Smooth muscle cell (in vitro differentiated cells): ENCODE data around the gene HECTD1. TPM values are rescaled to one million over a fixed set of nuclear protein-coding genes. Genes with fewer than 3 reads are reported as not detected.

ENCODE experiments used
- DNase-seq: peaks from one replicate; lab custom pipeline; 2025; ENCODE audit not compliant: unreplicated experiment; lab: John Stamatoyannopoulos, UW
- H2AFZ ChIP-seq: fragments of 200-600 bp; sonication (generic); 2 replicates; pipeline ENCODE4 v1.6.0; 2016; ENCODE audit warnings: antibody characterized with exemption, low read depth, mild to moderate bottlenecking
- H3F3A ChIP-seq: fragments of 200-600 bp; sonication (generic); 2 replicates; pipeline ENCODE4 v1.6.0; 2017; ENCODE audit warnings: antibody characterized with exemption, low read depth
- H3K27ac ChIP-seq: fragments of 200-600 bp; sonication (generic); 2 replicates; pipeline ENCODE4 v1.5.1; 2016; ENCODE audit warnings: low read depth, mild to moderate bottlenecking
- H3K27me3 ChIP-seq: fragments of 200-600 bp; sonication (generic); 2 replicates; pipeline ENCODE4 v1.6.1; 2016; ENCODE audit warnings: low read depth, mild to moderate bottlenecking
- H3K36me3 ChIP-seq: fragments of 200-600 bp; sonication (generic); 2 replicates; pipeline ENCODE4 v1.5.1; 2016; ENCODE audit warnings: low read depth
- H3K4me1 ChIP-seq: fragments of 200-600 bp; sonication (generic); 2 replicates; pipeline ENCODE4 v1.5.1; 2016; ENCODE audit warnings: low read depth
- H3K4me2 ChIP-seq: fragments of 200-600 bp; sonication (generic); 2 replicates; pipeline ENCODE4 v1.6.0; 2016; ENCODE audit warnings: mild to moderate bottlenecking
- H3K4me3 ChIP-seq: fragments of 200-600 bp; sonication (generic); 2 replicates; pipeline ENCODE4 v1.5.1; 2016; ENCODE audit warnings: mild to moderate bottlenecking
- H3K79me2 ChIP-seq: fragments of 200-600 bp; sonication (generic); 2 replicates; pipeline ENCODE4 v1.6.0; 2016; ENCODE audit warnings: low read depth, mild to moderate bottlenecking
- H3K9ac ChIP-seq: fragments of 200-600 bp; sonication (generic); 2 replicates; pipeline ENCODE4 v1.6.0; 2016; ENCODE audit warnings: low read depth
- H3K9me3 ChIP-seq: fragments of 200-600 bp; sonication (generic); replicated peaks from 2 replicates; pipeline ENCODE4 v1.5.1; 2016; ENCODE audit warnings: low read depth
- H4K20me1 ChIP-seq: fragments of 200-600 bp; sonication (generic); 2 replicates; pipeline ENCODE4 v1.6.0; 2016; ENCODE audit warnings: low read depth
- CTCF ChIP-seq: fragments of 200-600 bp; sonication (generic); IDR thresholded peaks from 2 replicates; pipeline ENCODE4 v1.5.1; 2017; ENCODE audit warnings: borderline replicate concordance, mild to moderate bottlenecking, antibody characterized with exemption; ENCODE audit not compliant: insufficient read depth, poor library complexity, severe bottlenecking
- WGBS: methylation state at CpG from one replicate; pipeline ENCODE4 v1.1.7; 2016; ENCODE audit warnings: low lambda C conversion rate; 5-methylcytosine and 5-hydroxymethylcytosine counted together
- polyA plus RNA-seq: library from polyadenylated mRNA; unstranded; fragments of >200 nt; fragmentation: Nextera tagmentation; extraction: Ambion mirVana; gene quantifications from 2 replicates; pipeline ENCODE4 v1.2.1, GENCODE V29; 2016
- total RNA-seq: library from RNA; depleted of rRNA; stranded (reverse); fragments of >200 nt; gene quantifications from 2 replicates; pipeline ENCODE4 v1.2.3, GENCODE V29; 2014

Gene HECTD1
- total and polyA plus RNA-seq, 2 experiments from 2014 or later = 39.3 to 116 TPM

- no peak overlapping the region for H2AFZ ChIP-seq
- WGBS = 89% methylated on average over 1 of the region's 1 CpG
- H3K27ac ChIP-seq = no peak overlapping the region
- no peaks in the 10 kb centered on the region for H3K4me1 ChIP-seq
- no peak for TF ChIP-seq CTCF
- no peak overlapping the region for H3K4me3 ChIP-seq
- H3K9ac ChIP-seq = no peak overlapping the region
- no peaks in the 10 kb centered on the region for H3F3A ChIP-seq
- no peaks in the 10 kb centered on the region for H3K9me3 ChIP-seq
- H3K27me3 ChIP-seq = no peaks in the 10 kb centered on the region
- no peak overlapping the region for H3K4me2 ChIP-seq
- H3K79me2 ChIP-seq = no peaks in the 10 kb centered on the region
- no peak for DNase-seq
- H3K36me3 ChIP-seq = no peaks in the 10 kb centered on the region
- H4K20me1 ChIP-seq = no peaks in the 10 kb centered on the region
These were observed 17.2 kb upstream of the HECTD1 start for GRCh38 chr14:31224808-31225207.

GRCh38 chr14:31223331-31223730 lies 15.7 kb upstream of the HECTD1 start:
- Histone ChIP-seq H3F3A (no peaks in the 10 kb centered on the region), H2AFZ (no peak overlapping the region), H3K9me3 (no peaks in the 10 kb centered on the region), H3K9ac (no peak overlapping the region), H3K4me1 (no peaks in the 10 kb centered on the region), H3K36me3 (no peaks in the 10 kb centered on the region), H3K79me2 (no peaks in the 10 kb centered on the region), H3K4me3 (no peak overlapping the region), H3K4me2 (no peak overlapping the region), H3K27ac (no peak overlapping the region), H4K20me1 (no peaks in the 10 kb centered on the region), H3K27me3 (no peaks in the 10 kb centered on the region)
- 19% methylated on average over 3 of the region's 3 CpGs for WGBS
- DNase-seq = no peak
- no peak for TF ChIP-seq CTCF

GRCh38 chr14:31222834-31223233 lies 15.2 kb upstream of the HECTD1 start:
- Histone ChIP-seq H4K20me1 (no peaks in the 10 kb centered on the region), H3F3A (no peaks in the 10 kb centered on the region), H3K4me3 (no peak overlapping the region), H3K9me3 (no peaks in the 10 kb centered on the region), H3K27me3 (no peaks in the 10 kb centered on the region), H3K36me3 (no peaks in the 10 kb centered on the region), H3K9ac (no peak overlapping the region), H3K27ac (no peak overlapping the region), H3K4me2 (no peak overlapping the region), H3K4me1 (no peaks in the 10 kb centered on the region), H2AFZ (no peak overlapping the region), H3K79me2 (no peaks in the 10 kb centered on the region)
- no peak for TF ChIP-seq CTCF
- DNase-seq = no peak
- WGBS = 100% methylated on average over 1 of the region's 1 CpG

GRCh38 chr14:31221266-31221665 lies 13.7 kb upstream of the HECTD1 start:
- no peak for DNase-seq
- TF ChIP-seq CTCF = no peak
- 96% methylated on average over 2 of the region's 2 CpGs for WGBS

More at GRCh38 chr14:31221266-31221665, 13.7 kb upstream of the HECTD1 start:
- Histone ChIP-seq H3K4me1 (no peaks in the 10 kb centered on the region), H4K20me1 (no peaks in the 10 kb centered on the region), H3K9ac (no peak overlapping the region), H3K27me3 (no peaks in the 10 kb centered on the region), H3F3A (no peaks in the 10 kb centered on the region), H3K36me3 (no peaks in the 10 kb centered on the region), H2AFZ (no peak overlapping the region), H3K79me2 (no peaks in the 10 kb centered on the region), H3K4me2 (no peak overlapping the region), H3K4me3 (no peak overlapping the region), H3K9me3 (no peaks in the 10 kb centered on the region), H3K27ac (no peak overlapping the region)
